Kidney (tissue), 14 donors: ENCODE measurements around the gene USP33. TPM values are rescaled to one million over a fixed set of nuclear protein-coding genes. Genes with fewer than 3 reads are reported as not detected.

Source experiments
- DNase-seq, 5 donors: peaks; one replicate each; pipeline ENCODE4 v3.0.0-alpha.2; 2013 to 2020
- FAIRE-seq: peaks from 2 replicates; lab custom pipeline; 2012; peaks lifted over from hg19 to GRCh38; lab: Jason Lieb, UNC
- H3K27ac ChIP-seq, 2 donors: one replicate each; pipeline ENCODE4 v1.7.0; 2013; ENCODE audit warnings: low read depth in 2 of 2, low read length in 2 of 2, inconsistent platforms in 1 of 2
- H3K27me3 ChIP-seq: one replicate; pipeline ENCODE4 v1.7.1; 2013; ENCODE audit warnings: low read length, inconsistent platforms; ENCODE audit not compliant: control insufficient read depth, insufficient read depth
- H3K36me3 ChIP-seq, 3 donors: one replicate each; pipeline versions ENCODE4 v1.7.0 to v1.7.1; 2013; ENCODE audit warnings: low read length in 3 of 3, control low read depth in 1 of 3, inconsistent platforms in 1 of 3; ENCODE audit not compliant: insufficient read depth in 3 of 3, control insufficient read depth in 2 of 3
- H3K4me1 ChIP-seq, 3 donors: one replicate each; pipeline versions ENCODE4 v1.7.0 to v1.7.1; 2013; ENCODE audit warnings: low read length in 3 of 3, inconsistent platforms in 1 of 3, low read depth in 1 of 3; ENCODE audit not compliant: control insufficient read depth in 2 of 3, insufficient read depth in 2 of 3
- H3K4me3 ChIP-seq, 3 donors: one replicate each; pipeline versions ENCODE4 v1.7.0 to v1.8.1; 2013; ENCODE audit warnings: low read length in 3 of 3, control low read depth in 1 of 3, inconsistent platforms in 1 of 3
- H3K9ac ChIP-seq, 3 donors: one replicate each; pipeline versions ENCODE4 v1.7.0 to v1.7.1; 2013; ENCODE audit warnings: low read length in 3 of 3, control low read depth in 1 of 3, inconsistent platforms in 1 of 3
- H3K9me3 ChIP-seq, 3 donors: one replicate each; pipeline versions ENCODE4 v1.7.0 to v1.7.1; 2013; ENCODE audit warnings: low read length in 3 of 3, control low read depth in 1 of 3, inconsistent platforms in 1 of 3; ENCODE audit not compliant: control insufficient read depth in 2 of 3, insufficient read depth in 1 of 3
- CTCF ChIP-seq: IDR thresholded peaks from 3 replicates; pipeline ENCODE4 v1.5.1; 2012; ENCODE audit warnings: mild to moderate bottlenecking, moderate library complexity, borderline replicate concordance; ENCODE audit not compliant: insufficient read depth; ENCODE audit errors: extremely low read depth
- intact Hi-C: fragments of 100-400 bp; cut with DNase I; formaldehyde crosslinking; loops from one replicate; pipeline ENCODE4 v1.11.1; 2022
- polyA plus RNA-seq: library from polyadenylated mRNA; stranded (reverse); fragments of 350-450 nt; fragmentation: Illumina TruSeq; extraction: RNeasy Lipid Tissue Mini Kit (QIAGEN cat#74804); gene quantifications from one replicate; pipeline ENCODE4 v1.2.3, GENCODE V29; 2014; ENCODE audit warnings: low read depth, low replicate concordance; ENCODE audit not compliant: insufficient read depth
- total RNA-seq: library from RNA; stranded (reverse); fragmentation: NEBNext Ultra II Directional; extraction: Animal tissue kit (Norgen Biotek cat#: 25700); gene quantifications from one replicate; pipeline ENCODE4 v1.2.1, GENCODE V29; 2021
- donor health status: control.
- donor health status: control.
- donor health status: control.
- donor health status: control.
- donor health status: control.
- donor health status: DM: yes; HTN: yes; CAD: no.
- donor health status: Normal renal cell carcinoma (clear cell type).

The USP33 gene
- total and polyA plus RNA-seq, 2 donors from 2014 or later: 25.7 to 63.3 TPM

- Histone ChIP-seq H3K27me3 (no peaks in the 10 kb centered on the region), H3K9me3 (no peaks in the 10 kb centered on the region), H3K4me3 (no peak overlapping the region), H3K4me1 (peaks cover 0 to 4% (median 2%) of the 10 kb centered on the region in 3 donors), H3K36me3 (peaks cover 0 to 5% (median 0%) of the 10 kb centered on the region in 3 donors), H3K9ac (no peak overlapping the region), H3K27ac (no peak overlapping the region)
- FAIRE-seq (no peak), DNase-seq (no peak)
- intact Hi-C loops: no loop called here
- no peak for TF ChIP-seq CTCF
Observed at GRCh38 chr1:77673030-77673429, 86.6 kb downstream of the USP33 start.

- Histone ChIP-seq H3K27ac (no peak overlapping the region), H3K27me3 (no peaks in the 10 kb centered on the region), H3K9ac (no peak overlapping the region), H3K9me3 (no peaks in the 10 kb centered on the region), H3K4me1 (peaks cover 0 to 4% (median 2%) of the 10 kb centered on the region in 3 donors), H3K4me3 (no peak overlapping the region), H3K36me3 (peaks cover 0 to 5% (median 0%) of the 10 kb centered on the region in 3 donors)
- no peak for DNase-seq
- intact Hi-C loops: no loop called here
- no peak for TF ChIP-seq CTCF
- FAIRE-seq: no peak
Observed at GRCh38 chr1:77672374-77672773, 87.3 kb downstream of the USP33 start.

- H3K4me1 ChIP-seq: peaks cover 0 to 4% (median 2%) of the 10 kb centered on the region in 3 donors
- FAIRE-seq (no peak), DNase-seq (no peak)
- no peaks in the 10 kb centered on the region for H3K9me3 ChIP-seq
- H3K36me3 ChIP-seq: peaks cover 0 to 5% (median 0%) of the 10 kb centered on the region in 3 donors
- H3K27me3 ChIP-seq: no peaks in the 10 kb centered on the region
- H3K27ac ChIP-seq: no peak overlapping the region
- intact Hi-C loops: no loop called here
- H3K4me3 ChIP-seq: no peak overlapping the region
- TF ChIP-seq CTCF: no peak
- H3K9ac ChIP-seq: no peak overlapping the region
Observed at GRCh38 chr1:77671836-77672235, 87.8 kb downstream of the USP33 start.

- TF ChIP-seq CTCF: no peak
- FAIRE-seq (no peak), DNase-seq (no peak)
- no peak overlapping the region for H3K9ac ChIP-seq
- no peaks in the 10 kb centered on the region for H3K9me3 ChIP-seq
- intact Hi-C loops: no loop called here
- peaks cover 0 to 4% (median 2%) of the 10 kb centered on the region in 3 donors for H3K4me1 ChIP-seq
- H3K27me3 ChIP-seq: no peaks in the 10 kb centered on the region
- no peak overlapping the region for H3K4me3 ChIP-seq
- H3K27ac ChIP-seq: no peak overlapping the region
- no peaks in the 10 kb centered on the region for H3K36me3 ChIP-seq
Observed at GRCh38 chr1:77670330-77670729, 89.3 kb downstream of the USP33 start.
